Chondrocyte (in vitro differentiated cells): ENCODE measurements around the gene POU5F1. TPM values are rescaled to one million over a fixed set of nuclear protein-coding genes. Genes with fewer than 3 reads are reported as not detected.

Source experiments
- DNase-seq: peaks from one replicate; pipeline ENCODE4 v3.0.0; 2021; ENCODE audit warnings: mixed read lengths, low spot score
- H3K27ac Mint-ChIP-seq: one replicate; pipeline ENCODE4 v1.8.0; 2021; ENCODE audit warnings: mild to moderate bottlenecking, moderate library complexity, mixed read lengths; ENCODE audit not compliant: unreplicated experiment
- H3K27me3 Mint-ChIP-seq: 2 replicates; pipeline ENCODE4 v1.8.0; 2021; ENCODE audit warnings: low read depth, mixed read lengths
- H3K36me3 Mint-ChIP-seq: 2 replicates; pipeline ENCODE4 v1.8.0; 2021; ENCODE audit warnings: low read depth, mixed read lengths
- H3K4me1 Mint-ChIP-seq: 2 replicates; pipeline ENCODE4 v1.8.0; 2021; ENCODE audit warnings: low read depth, mild to moderate bottlenecking, mixed read lengths
- H3K4me3 Mint-ChIP-seq: one replicate; pipeline ENCODE4 v1.8.0; 2021; ENCODE audit warnings: mild to moderate bottlenecking, moderate library complexity, mixed read lengths; ENCODE audit not compliant: unreplicated experiment
- H3K9me3 Mint-ChIP-seq: 2 replicates; pipeline ENCODE4 v1.8.0; 2021; ENCODE audit warnings: low read depth, mixed read lengths
- CTCF ChIP-seq: fragments of 200-600 bp; sonication (generic); IDR thresholded peaks from 2 replicates; pipeline ENCODE4 v1.5.0; 2021; ENCODE audit warnings: antibody characterized with exemption, mild to moderate bottlenecking, moderate library complexity
- total RNA-seq: library from RNA; stranded (reverse); gene quantifications from 3 replicates; pipeline ENCODE4 v1.2.1, GENCODE V29; 2021

Gene POU5F1
- total RNA-seq, 1 donor from 2014 or later = 1.2 TPM

GRCh38 chr6:31118178-31118577, 52.3 kb downstream of the POU5F1 start:
- Mint-ChIP-seq H3K4me1 (peaks cover 56% of the 10 kb centered on the region), H3K9me3 (no peaks in the 10 kb centered on the region), H3K27me3 (no peaks in the 10 kb centered on the region), H3K36me3 (no peaks in the 10 kb centered on the region), H3K27ac (no peak overlapping the region), H3K4me3 (no peak overlapping the region)
- no peak for TF ChIP-seq CTCF
- DNase-seq = no peak

GRCh38 chr6:31116661-31117385, 53.7 kb downstream of the POU5F1 start:
- no peak for TF ChIP-seq CTCF
- Mint-ChIP-seq H3K27me3 (no peaks in the 10 kb centered on the region), H3K4me1 (peaks cover 47% of the 10 kb centered on the region), H3K9me3 (no peaks in the 10 kb centered on the region), H3K36me3 (no peaks in the 10 kb centered on the region), H3K4me3 (no peak overlapping the region), H3K27ac (no peak overlapping the region)
- no peak for DNase-seq

- no peak for DNase-seq
- no peaks in the 10 kb centered on the region for H3K27me3 Mint-ChIP-seq
These were observed 54.4 kb downstream of the POU5F1 start for GRCh38 chr6:31115941-31116560.

GRCh38 chr6:31114970-31115849, 55.3 kb downstream of the POU5F1 start:
- peaks cover 4% of the 10 kb centered on the region for H3K27me3 Mint-ChIP-seq
- peak overlapping the region; percentile 99 for H3K27ac Mint-ChIP-seq
- DNase-seq = no peak

More at GRCh38 chr6:31115941-31116560, 54.4 kb downstream of the POU5F1 start:
- Mint-ChIP-seq H3K9me3 (no peaks in the 10 kb centered on the region), H3K27ac (no peak overlapping the region), H3K36me3 (no peaks in the 10 kb centered on the region), H3K4me1 (peaks cover 44% of the 10 kb centered on the region), H3K4me3 (peak overlapping the region; percentile 74)
- no peak for TF ChIP-seq CTCF

More at GRCh38 chr6:31114970-31115849, 55.3 kb downstream of the POU5F1 start:
- Mint-ChIP-seq H3K4me1 (peaks cover 44% of the 10 kb centered on the region), H3K36me3 (no peaks in the 10 kb centered on the region), H3K4me3 (peak overlapping the region; percentile 74), H3K9me3 (no peaks in the 10 kb centered on the region)
- TF ChIP-seq CTCF = peak; percentile 67
